SH-SY5Y (cell line): ENCODE data around the gene OSBPL3.

Experiments used
- GATA2 ChIP-seq: IDR thresholded peaks from 2 replicates; pipeline ENCODE4 v1.6.1; 2011; ENCODE audit warnings: mild to moderate bottlenecking, low read depth, low read length
- GATA3 ChIP-seq: IDR thresholded peaks from 2 replicates; pipeline ENCODE4 v1.6.1; 2011; ENCODE audit warnings: low read depth, mild to moderate bottlenecking, low read length, moderate library complexity

DNA sequence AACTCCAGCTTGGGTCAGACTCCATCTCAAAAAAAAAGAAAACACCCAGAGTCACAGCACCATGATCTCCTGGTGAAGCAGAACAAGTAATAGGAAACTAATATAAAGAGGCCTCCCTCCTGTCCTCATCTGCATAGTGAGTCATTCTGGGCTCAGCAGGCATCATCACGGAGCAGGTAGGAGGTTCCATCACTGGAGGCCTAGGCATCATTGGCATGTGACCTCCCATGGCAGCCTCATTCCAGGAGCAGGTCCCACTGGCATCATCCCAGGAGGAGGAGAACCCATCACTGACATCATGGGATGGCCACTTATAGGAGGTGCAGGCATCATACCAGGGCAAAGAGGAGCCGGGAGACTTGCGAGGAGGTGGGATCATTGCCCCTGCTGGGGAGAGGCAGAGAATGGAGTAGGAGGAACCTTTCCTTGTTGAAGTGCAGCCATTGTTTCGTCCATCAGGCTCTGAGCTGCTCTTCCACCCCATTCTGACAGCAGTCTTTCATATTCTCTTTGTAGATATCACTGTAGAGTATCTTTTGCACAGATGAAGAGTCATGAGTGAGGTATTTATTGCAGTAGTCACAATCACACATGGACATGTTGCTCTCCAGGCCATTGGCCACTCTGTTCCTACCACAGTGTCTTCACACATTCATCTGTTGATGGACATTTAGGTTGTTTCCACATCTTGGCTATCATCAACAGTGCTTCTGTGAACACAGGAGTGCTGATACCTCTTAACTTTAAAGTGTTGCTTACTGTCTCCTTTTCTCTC, 73.8 kb downstream of the OSBPL3 start:
- TF ChIP-seq GATA2 (no peak), GATA3 (no peak)
